Measurements from ENCODE around the gene CGN.

GRCh38 chr1:151479462-151479861 lies 31.7 kb upstream of the CGN start:
- TF ChIP-seq CTCF (IDR thresholded peaks at IDR 0.05) (no peak), POLR2A (IDR thresholded peaks at IDR 0.05) (no peak)
